ENCODE results near the gene CCDC85A.

The CCDC85A gene

DNA sequence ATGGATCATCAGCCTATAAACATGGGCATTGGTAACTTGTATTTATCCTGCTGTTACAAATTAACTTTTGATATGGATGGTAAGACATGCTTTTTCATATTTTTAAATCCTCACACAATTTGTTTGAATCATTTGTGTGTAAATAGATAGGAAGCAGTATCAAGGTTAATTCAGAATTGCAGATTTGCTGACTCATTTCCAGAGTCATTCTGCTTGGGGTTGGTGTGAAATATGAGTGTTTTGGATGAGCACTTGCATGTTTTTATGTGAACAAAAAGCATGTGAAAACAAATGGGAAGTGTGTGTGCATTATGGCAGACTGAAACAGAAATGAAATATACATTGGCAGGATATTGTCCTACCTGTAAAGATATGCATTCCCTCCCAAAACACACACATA lies 11.8 kb downstream of the CCDC85A start:
- DNase-seq: no peak

DNA sequence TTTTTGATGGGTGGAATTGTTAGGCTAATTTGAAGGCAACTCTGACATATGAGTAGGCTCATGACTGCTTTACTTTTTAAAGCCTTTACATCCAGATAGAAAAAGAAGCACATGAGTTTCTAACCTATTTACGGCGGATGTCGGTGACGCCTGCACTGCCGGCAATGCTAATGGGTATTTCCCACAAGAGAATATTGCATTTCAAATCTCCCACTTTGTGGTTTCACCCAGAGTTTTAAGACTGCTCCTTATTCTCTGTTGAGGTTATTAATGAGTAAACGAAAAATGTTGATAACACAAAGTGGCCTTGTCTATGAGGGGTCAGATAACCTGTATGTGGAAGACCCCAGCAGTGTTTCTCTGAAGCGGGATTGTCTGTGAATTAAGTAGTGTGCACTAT lies 14.0 kb downstream of the CCDC85A start:
- no peak for DNase-seq

DNA sequence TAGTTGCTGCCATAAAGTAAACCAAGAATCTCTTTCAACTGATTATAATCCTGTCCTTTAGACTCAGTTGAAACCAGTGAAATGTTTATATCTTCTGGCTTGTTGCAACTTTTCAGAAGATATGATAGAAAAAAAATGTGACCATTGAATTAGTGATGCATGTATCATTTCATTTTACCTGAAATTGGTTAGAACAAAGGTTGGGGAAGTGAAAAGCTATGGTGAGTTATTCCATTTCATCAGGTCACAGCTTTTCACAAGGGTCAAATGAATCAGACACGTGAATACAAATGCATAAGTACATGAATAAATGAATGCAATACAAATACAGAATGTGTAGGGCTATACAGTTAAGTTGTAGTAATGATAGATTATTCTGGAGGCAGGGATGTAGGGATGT lies 15.1 kb downstream of the CCDC85A start:
- no peak for DNase-seq

DNA sequence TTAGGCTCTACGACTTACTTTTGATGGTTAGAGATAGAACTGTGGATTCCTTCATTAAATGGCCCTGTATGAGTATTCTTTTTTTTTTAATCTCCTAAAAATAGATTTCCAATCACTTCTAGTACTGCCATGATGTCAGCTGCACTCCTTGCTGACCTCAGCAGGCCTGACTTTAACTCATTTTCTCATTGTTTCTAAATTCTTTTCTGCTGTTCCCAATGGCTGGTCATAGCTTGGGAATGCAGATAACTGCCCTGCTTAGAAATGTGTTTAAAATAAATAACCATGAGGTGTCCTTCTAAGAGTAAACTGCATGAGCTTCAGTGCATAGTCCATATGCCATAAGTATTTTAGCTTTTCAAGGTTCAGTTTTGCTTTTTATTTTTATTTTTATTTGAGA lies 15.7 kb downstream of the CCDC85A start:
- no peak for DNase-seq

DNA sequence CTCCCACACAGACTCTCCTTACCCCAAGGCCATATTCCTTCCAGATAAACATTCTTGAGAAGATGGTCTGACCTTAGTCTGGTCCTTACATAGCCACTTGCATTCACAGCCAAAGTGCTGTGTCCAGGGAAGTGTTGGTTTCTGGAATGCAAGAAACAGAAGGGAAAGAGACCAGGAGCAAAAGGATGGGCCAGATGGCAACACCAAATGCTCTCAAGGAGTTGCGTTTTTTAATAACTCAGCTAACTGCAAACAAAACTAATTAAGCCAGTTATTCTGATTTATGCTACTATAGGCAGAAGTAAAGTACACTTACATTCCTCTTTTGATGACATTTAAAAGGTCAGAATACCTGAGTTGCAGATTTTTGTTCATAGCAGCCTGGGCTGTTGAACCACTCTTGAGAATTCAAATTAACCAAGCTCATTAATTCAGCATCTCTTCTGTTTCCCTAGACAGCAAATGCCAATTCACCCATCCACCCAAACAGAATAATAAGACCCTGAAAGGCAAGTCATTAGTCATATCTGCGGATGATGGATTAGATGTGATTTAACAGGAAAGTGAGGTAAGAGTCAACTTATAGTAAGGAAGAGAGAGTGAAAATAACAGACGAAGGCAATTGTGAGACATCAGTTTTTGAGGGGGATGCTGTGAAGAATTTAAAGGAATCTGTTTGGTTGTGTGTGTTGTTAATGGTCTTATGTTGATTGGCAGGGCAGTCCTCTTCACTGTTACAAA lies 18.8 kb downstream of the CCDC85A start:
- no peak for DNase-seq

DNA sequence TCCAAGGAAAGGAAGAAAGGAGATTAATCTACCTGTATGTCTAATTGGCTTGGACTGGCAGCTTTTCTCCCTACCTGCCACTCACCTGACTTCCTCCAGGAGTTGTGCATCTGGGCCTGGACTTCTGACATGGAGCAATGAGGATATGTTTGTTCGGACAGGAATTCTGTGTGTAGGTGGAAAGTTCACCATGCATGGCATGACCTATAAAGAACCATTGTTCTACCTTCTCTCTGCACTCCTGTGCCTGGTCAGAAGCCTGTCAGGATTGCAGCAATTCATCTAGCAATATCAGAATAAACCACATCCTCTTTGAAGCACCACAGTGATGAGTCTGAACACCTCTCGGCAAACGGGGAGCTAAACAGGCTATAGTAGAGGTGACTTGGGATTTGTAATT lies 20.8 kb downstream of the CCDC85A start:
- no peak for DNase-seq

DNA sequence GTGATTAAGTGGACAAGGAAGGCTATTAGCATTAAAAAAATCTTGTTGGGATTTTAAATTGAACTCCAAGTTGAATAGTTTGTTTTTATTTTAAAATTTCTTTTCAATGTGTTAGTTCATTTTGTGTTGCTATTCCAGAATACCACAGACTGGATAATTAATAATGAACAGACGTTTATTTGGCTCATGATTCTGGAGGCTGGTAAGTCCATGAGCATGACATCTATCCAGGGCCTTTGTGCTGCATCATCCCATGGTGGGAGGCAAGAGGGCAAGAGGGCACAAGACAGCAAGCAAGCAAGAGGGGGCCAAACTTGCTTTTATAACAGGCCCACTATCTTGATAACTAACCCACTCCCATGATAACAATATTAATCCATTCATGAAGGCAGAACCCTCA lies 22.5 kb downstream of the CCDC85A start:
- DNase-seq: no peak

DNA sequence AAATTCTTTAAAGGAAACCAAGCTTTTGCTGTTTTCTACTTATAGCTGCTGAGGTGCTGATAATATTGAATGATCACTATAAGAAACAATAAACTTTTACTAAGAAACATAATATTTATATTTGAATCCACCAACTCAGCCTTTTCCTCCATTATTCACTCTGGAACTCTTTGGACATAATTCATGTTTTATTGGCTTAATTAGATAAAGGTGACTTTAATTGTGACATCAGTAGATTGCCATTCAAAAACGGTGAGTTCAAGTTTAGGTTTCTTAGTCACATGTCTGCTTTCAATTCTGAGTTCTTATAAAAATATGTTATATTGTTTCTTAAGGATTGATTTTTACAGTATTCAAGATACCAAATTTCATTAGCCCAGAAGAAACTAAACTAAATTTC lies 24.0 kb downstream of the CCDC85A start:
- no peak for DNase-seq

DNA sequence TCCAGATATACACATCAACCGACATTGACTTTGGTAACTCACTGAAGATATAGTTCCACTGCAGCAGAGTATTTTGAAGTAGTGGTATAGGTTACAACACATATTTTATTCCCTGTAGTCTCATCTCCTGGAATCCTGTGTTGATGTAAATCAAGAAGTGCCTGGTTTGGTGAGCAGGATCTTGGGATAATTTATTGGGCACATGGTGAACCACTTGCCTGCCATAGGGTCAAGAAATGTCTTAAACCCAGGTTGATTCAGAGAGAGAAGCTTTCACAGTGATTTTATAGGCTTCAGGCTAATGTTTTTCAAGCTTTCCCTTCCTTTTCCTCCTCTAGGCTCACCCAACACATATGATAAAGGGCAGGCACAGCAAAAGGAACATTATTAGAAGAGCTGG lies 24.6 kb downstream of the CCDC85A start:
- DNase-seq: no peak

DNA sequence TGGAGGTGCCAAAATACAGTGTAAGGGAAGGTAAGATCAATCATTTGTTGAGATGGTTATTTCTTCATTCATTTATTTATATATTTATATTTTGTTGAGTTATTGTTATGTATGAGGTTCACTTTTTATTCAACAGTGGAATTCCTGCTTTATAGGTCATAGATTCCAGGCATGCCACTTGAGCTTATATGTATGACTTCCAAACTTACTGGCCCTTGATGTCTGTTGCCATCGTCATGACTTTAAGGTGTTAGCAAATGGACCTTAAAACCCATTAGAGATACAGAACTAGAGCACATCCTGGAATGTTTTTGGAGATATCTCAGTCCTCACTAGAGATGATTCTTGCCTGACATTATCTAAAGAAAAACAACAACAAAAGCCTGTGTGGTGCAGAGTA lies 25.9 kb downstream of the CCDC85A start:
- DNase-seq: no peak

DNA sequence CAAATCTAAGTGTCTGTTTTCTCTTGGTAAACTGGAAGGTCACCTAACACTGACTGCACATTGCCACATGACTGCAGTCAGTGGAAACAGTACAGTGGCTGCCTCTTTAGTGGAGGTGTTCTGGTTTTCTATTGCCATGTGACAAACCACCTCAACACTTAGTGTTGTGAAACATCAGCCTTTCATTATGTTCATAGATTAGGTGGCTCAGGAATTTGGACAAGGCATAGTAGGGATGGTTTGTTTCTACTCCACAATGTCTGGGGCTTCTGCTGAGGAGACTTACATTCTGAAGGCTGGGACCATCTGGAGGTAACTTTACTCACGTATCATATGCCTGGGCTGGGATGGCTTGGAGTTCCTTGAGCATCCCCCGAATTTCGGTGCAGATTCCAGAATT lies 26.5 kb downstream of the CCDC85A start:
- DNase-seq: no peak

DNA sequence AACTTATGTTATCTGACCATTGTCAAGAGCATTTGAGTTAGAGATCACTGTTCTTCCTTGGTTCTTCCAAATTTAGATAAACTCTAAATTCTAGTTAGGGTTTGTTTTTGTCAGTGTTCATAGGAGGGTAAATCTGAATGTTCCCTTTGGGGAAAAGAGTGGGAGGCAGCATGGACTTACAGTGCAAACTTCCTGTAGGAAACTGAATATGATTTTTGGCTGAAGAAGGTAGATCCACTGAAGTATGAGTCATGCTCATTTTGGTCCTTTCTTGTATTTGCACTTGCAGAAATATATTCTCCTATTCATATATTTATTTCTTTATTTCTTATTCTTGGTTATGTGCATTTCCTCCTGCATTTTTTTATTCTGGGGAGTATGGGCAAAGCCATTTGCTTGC lies 27.3 kb downstream of the CCDC85A start:
- DNase-seq: no peak

DNA sequence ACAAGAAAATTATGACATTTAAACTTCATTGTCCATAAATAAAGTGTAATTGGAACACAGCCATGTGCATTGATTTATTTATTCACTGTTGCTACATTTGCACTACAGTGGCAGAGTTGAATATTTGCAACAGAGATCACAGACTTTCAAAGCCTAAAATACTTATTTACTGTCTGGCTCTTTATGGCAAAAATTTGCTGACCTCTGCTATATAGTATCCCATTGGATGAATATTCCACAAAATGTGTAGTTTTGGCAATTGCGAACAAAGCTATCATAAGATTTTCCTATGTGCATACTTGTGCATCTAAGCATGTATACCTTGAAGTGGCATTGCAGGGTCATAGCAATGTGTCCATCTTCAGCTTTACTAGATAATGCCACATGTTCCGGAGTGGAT lies 32.1 kb downstream of the CCDC85A start:
- no peak for DNase-seq

DNA sequence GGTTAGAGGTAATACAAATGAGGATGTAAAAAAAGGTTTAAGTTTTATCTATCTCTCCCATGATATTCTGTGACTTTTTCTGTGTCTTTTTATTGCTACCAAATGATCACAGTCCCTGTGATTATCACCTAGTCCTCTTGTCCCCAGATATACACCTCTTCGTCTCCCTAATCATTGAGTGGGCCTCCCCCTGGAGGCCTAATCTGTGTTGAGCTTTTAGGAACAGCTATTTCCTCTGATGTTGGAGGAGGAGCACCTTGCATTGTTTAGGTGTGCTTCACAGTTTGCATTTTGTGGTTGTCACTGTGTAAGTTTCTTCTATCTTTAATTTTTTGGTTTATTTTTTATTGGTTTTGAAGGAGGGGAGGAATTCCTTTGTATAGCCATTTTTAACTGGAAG lies 33.3 kb downstream of the CCDC85A start:
- DNase-seq: no peak

DNA sequence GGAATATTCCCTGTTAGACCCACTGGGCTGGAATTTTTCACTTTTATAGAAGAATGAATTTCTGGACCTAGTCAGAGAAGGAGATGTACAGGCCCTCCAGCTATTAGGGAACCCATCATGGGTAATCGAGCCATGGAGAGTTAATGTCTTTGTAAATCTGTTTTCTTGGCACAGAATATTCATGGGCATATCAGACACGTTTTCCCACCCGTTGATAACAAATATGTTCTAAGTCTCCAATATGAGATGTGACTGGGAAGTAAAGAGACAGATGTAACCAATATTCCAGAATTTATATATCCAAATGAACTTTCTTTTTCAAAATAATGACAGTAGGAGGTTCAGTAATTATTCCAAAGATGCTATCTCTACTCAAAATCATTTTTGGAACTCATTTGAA lies 38.7 kb downstream of the CCDC85A start:
- no peak for DNase-seq

DNA sequence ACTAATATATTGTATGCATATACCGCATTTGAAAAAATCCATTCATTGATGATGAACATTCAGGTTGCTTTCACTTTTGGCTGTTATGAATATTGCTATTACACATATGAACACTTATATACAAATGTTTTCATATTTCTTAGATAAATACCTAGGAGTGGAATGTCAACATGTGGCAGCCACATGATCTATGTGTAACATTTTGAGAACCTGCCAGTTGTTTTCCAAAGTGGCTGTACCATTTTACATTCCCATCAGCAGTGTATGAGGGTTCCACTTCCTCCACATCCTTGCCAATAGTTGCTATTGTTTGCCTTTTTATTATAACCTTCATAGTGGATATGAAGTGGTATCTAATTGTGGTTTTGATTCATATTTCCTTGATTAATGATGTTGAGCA lies 40.5 kb downstream of the CCDC85A start:
- no peak for DNase-seq

DNA sequence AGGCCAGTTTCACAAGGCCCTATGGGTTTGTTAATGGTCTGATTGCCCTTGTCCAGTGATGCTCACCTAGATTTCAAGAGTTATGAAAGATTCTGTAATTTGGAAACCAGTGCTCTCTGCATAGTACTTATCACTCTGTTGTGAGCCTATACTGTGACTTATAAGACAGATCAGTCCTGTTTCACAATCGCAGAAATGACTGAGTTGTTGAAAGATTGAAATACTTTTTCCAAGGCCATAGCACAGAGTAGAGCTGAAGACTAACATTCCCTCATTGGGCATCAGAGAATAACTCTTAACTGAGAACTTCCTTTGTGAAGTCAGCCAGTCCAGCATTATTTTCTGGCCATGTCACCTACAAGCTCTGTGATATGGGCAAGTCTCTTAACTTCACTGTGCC lies 44.0 kb downstream of the CCDC85A start:
- no peak for DNase-seq

DNA sequence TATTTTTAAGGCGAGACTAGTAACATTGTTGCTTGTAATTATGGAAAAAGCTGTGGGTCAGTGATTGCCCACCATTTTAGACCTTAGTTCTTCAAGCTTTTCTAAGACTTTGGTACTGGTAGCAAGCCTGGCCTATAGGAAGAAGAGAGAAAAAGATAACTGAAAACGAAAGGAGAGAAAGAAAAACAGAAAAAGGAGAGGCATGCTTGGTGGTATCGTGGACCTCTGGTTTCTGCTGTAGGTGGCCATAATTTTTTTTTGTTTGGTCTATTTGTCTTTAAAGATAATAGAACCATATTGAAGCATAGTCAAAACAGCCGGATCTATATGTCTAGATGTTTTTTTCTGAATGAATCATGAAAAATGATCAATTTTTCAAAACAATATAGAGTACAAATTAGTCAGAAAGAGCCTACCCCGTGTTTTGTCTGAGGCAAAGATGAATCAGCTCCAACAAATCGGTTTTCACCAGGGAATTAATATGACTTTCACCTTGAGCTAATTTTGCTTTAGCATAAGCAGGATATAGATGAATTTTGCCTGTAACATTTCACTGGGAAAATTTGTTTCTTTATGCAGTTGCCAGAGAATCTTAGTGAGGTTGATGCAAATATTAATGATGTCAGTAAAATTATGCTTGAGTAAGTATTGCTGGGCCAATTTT lies 45.7 kb downstream of the CCDC85A start:
- DNase-seq: no peak

DNA sequence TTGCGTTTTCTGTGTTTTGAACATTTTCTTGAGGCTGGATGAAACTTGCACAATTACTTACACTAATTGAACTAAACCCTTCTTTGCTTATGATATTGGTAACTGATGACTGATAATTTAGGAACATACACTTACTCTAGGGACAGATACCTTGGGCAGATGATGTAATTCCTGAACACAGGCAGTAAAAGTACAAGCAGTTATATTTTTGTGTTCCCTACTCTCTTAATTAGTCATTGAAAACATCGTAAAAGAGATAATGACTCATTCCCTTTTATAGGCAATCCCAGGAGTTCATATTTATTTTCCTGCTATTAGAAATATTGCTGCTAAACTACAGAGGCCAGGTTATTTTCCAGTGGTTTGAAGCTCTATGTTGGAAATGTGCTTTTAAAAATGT lies 46.4 kb downstream of the CCDC85A start:
- no peak for DNase-seq

DNA sequence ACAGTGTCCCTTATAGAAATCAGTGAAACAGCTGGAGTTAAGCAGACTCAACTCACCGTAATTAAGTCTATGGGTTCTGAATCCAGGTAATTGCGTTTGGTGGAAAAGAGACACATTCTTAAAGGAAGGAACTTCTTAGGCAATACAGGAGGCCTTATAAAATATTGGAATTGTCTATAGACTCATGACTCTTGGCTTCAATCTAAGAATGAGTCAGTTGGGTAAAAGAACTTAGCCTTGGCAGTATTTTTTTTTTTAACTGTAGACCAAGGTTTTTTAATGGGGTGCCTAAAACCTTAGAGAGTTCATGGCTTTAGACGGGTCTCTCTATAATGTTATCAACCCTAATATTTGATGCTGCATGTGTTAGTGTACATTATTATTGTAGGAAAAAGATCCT lies 47.6 kb downstream of the CCDC85A start:
- DNase-seq: no peak

DNA sequence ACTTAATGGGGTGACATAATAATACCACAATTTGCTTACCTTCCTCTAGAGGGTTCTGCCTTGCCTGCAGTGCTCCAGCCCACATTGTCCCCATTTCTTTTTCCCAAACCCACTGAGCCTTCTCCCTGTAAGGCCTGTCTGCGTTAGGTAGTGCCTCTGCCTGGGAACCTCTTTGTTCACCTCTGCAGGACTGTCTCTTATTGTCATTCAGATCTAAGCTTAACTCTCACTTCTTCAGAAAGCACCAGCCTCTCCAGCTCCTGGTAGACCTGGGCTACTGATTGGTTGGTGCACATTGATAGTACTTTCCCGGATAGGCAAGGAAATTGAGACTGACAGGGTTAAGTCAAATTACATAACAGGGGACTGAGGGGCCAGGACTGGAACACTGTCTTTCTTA lies 49.1 kb downstream of the CCDC85A start:
- DNase-seq: no peak

DNA sequence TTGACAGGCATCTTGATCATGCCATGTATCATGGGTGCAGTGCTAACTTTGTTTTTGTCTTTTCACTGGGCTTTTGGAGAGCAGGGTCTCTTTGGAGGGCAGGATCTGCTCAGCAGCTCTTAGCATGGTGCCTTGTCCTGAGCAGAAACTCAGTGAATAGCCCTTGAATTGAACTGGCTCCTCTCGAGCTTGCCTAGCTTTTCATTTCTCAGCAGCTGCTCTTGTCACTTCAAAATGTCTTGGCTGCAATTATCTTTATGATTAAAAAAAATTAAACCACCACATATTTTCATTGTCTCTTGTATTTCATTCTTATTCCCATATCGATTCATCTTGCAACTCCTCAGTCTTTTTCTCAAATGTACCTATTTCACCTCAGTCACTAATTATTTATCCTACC lies 50.5 kb downstream of the CCDC85A start:
- DNase-seq: no peak

DNA sequence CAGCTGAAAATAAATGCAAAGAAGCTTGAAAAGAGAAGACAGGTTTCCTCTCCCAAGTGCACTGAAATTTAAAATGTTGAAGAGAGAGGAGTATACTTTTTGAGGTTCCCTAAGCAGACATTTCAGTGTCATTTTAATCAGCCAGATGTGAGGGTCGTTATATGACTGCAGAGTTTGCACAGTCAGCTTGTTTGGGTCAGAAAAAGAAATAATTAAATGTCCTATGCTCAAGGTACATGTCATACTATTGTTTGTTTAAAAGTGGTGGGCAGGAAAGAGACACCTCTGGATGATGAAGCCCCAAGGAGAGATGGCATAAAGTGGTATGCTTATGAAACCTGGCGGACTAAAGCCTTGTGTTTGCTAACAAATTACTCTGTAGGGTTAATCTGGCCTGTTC lies 55.2 kb downstream of the CCDC85A start:
- DNase-seq: no peak

DNA sequence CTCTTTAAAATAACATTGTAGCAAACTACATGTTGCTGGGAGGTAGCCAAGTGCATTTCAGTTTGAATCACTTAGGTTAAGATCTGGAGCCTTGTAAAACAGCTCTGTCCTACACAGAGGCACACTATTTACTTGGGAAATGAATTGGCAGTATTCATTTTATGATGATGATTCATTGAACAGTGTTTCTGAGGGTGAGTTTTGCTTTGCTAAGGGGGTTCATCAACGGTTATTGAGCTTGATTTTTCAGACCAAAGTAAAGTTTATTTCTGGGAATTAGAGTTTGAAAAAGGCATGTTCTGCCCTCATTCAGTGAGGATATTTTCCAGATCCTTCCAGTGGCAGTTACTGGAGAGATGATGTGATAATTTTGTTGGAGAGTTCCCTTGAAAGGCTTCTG lies 55.6 kb downstream of the CCDC85A start:
- DNase-seq: no peak

DNA sequence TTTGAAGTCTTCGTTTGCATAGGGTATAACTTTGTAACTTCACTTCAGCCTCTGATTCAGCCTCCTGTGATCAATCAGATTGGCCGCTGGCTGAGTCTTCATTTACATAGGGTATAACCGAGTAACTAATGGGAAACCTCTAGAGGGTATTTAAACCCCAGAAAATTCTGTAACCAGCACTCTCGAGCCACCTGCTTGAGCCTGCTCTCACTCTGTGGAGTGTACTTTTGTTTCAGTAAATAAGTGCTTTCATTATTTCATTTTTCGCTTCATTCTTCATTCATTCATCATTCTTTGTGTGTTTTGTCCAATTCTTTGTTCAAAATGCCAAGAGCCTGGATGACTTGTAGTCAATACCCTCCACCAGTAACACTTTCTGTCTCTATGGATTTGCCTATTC lies 56.4 kb downstream of the CCDC85A start:
- no peak for DNase-seq

Measured in activated gamma-delta T cell treated with Interleukin-2 at 50 U/mL for 16 hours (primary cell).